IPS-15b (cell line): ENCODE results near the gene GET4.

Source experiments
- H3K27me3 ChIP-seq: one replicate; pipeline ENCODE4 v1.6.1; 2013; ENCODE audit warnings: low read length; ENCODE audit not compliant: control insufficient read depth, insufficient read depth
- H3K36me3 ChIP-seq: one replicate; pipeline ENCODE4 v1.6.1; 2013; ENCODE audit warnings: low read length; ENCODE audit not compliant: control insufficient read depth, insufficient read depth
- H3K4me1 ChIP-seq: one replicate; pipeline ENCODE4 v1.6.1; 2013; ENCODE audit warnings: mild to moderate bottlenecking, low read length; ENCODE audit not compliant: control insufficient read depth, insufficient read depth
- H3K4me3 ChIP-seq: one replicate; pipeline ENCODE4 v1.5.1; 2013; ENCODE audit warnings: low read depth, low read length
- H3K9ac ChIP-seq: one replicate; pipeline ENCODE4 v1.6.1; 2013; ENCODE audit warnings: low read depth, mild to moderate bottlenecking, low read length
- H3K9me3 ChIP-seq: one replicate; pipeline ENCODE4 v1.6.1; 2013; ENCODE audit warnings: mild to moderate bottlenecking, low read length; ENCODE audit not compliant: control insufficient read depth, insufficient read depth

Gene GET4

GRCh38 chr7:884191-885003 lies 8.0 kb downstream of the GET4 start:
- peak overlapping the region; percentile 47 for H3K9ac ChIP-seq
- H3K9me3 ChIP-seq: no peaks in the 10 kb centered on the region
- no peak overlapping the region for H3K4me3 ChIP-seq
- no peaks in the 10 kb centered on the region for H3K4me1 ChIP-seq
- no peaks in the 10 kb centered on the region for H3K27me3 ChIP-seq
- peaks cover 32% of the 10 kb centered on the region for H3K36me3 ChIP-seq

GRCh38 chr7:885261-885892 lies 9.0 kb downstream of the GET4 start:
- Histone ChIP-seq H3K9ac (no peak overlapping the region), H3K36me3 (peaks cover 34% of the 10 kb centered on the region)

GRCh38 chr7:885893-886625 lies 9.7 kb downstream of the GET4 start:
- no peaks in the 10 kb centered on the region for H3K9me3 ChIP-seq
- H3K27me3 ChIP-seq: no peaks in the 10 kb centered on the region
- H3K9ac ChIP-seq: no peak overlapping the region
- no peaks in the 10 kb centered on the region for H3K4me1 ChIP-seq
- H3K36me3 ChIP-seq: peaks cover 41% of the 10 kb centered on the region
- no peak overlapping the region for H3K4me3 ChIP-seq

More at GRCh38 chr7:885261-885892, 9.0 kb downstream of the GET4 start:
- Histone ChIP-seq H3K4me3 (no peak overlapping the region), H3K27me3 (no peaks in the 10 kb centered on the region), H3K4me1 (no peaks in the 10 kb centered on the region), H3K9me3 (no peaks in the 10 kb centered on the region)

GRCh38 chr7:886626-887487 lies 10.5 kb downstream of the GET4 start:
- Histone ChIP-seq H3K36me3 (peaks cover 48% of the 10 kb centered on the region), H3K9ac (no peak overlapping the region), H3K4me3 (no peak overlapping the region), H3K4me1 (no peaks in the 10 kb centered on the region), H3K9me3 (no peaks in the 10 kb centered on the region), H3K27me3 (no peaks in the 10 kb centered on the region)

- Histone ChIP-seq H3K4me1 (no peaks in the 10 kb centered on the region), H3K27me3 (no peaks in the 10 kb centered on the region), H3K9me3 (no peaks in the 10 kb centered on the region), H3K36me3 (peaks cover 54% of the 10 kb centered on the region), H3K9ac (no peak overlapping the region), H3K4me3 (no peak overlapping the region)
Measured at GRCh38 chr7:887488-887820, 11.1 kb downstream of the GET4 start.

GRCh38 chr7:888081-889024 lies 12.0 kb downstream of the GET4 start:
- H3K27me3 ChIP-seq: no peaks in the 10 kb centered on the region
- no peaks in the 10 kb centered on the region for H3K4me1 ChIP-seq
- no peaks in the 10 kb centered on the region for H3K9me3 ChIP-seq
- H3K4me3 ChIP-seq: no peak overlapping the region
- no peak overlapping the region for H3K9ac ChIP-seq
- H3K36me3 ChIP-seq: peaks cover 62% of the 10 kb centered on the region

- Histone ChIP-seq H3K36me3 (peaks cover 68% of the 10 kb centered on the region), H3K9ac (no peak overlapping the region), H3K9me3 (no peaks in the 10 kb centered on the region), H3K27me3 (no peaks in the 10 kb centered on the region), H3K4me1 (no peaks in the 10 kb centered on the region), H3K4me3 (no peak overlapping the region)
Measured at GRCh38 chr7:889025-889390, 12.7 kb downstream of the GET4 start.

GRCh38 chr7:889391-889790 lies 13.0 kb downstream of the GET4 start:
- Histone ChIP-seq H3K4me1 (no peaks in the 10 kb centered on the region), H3K27me3 (no peaks in the 10 kb centered on the region), H3K9ac (no peak overlapping the region), H3K9me3 (no peaks in the 10 kb centered on the region), H3K36me3 (peaks cover 72% of the 10 kb centered on the region), H3K4me3 (no peak overlapping the region)

- peaks cover 84% of the 10 kb centered on the region for H3K36me3 ChIP-seq
- no peaks in the 10 kb centered on the region for H3K9me3 ChIP-seq
- H3K9ac ChIP-seq: no peak overlapping the region
- no peak overlapping the region for H3K4me3 ChIP-seq
- H3K27me3 ChIP-seq: no peaks in the 10 kb centered on the region
- H3K4me1 ChIP-seq: no peaks in the 10 kb centered on the region
Measured at GRCh38 chr7:890868-891267, 14.5 kb downstream of the GET4 start.

GRCh38 chr7:891291-891690 lies 14.9 kb downstream of the GET4 start:
- no peak overlapping the region for H3K9ac ChIP-seq
- H3K27me3 ChIP-seq: no peaks in the 10 kb centered on the region
- no peaks in the 10 kb centered on the region for H3K4me1 ChIP-seq
- H3K9me3 ChIP-seq: no peaks in the 10 kb centered on the region
- H3K4me3 ChIP-seq: no peak overlapping the region
- peaks cover 86% of the 10 kb centered on the region for H3K36me3 ChIP-seq
